ENCODE data around the gene B3GNT4.

The B3GNT4 gene

DNA sequence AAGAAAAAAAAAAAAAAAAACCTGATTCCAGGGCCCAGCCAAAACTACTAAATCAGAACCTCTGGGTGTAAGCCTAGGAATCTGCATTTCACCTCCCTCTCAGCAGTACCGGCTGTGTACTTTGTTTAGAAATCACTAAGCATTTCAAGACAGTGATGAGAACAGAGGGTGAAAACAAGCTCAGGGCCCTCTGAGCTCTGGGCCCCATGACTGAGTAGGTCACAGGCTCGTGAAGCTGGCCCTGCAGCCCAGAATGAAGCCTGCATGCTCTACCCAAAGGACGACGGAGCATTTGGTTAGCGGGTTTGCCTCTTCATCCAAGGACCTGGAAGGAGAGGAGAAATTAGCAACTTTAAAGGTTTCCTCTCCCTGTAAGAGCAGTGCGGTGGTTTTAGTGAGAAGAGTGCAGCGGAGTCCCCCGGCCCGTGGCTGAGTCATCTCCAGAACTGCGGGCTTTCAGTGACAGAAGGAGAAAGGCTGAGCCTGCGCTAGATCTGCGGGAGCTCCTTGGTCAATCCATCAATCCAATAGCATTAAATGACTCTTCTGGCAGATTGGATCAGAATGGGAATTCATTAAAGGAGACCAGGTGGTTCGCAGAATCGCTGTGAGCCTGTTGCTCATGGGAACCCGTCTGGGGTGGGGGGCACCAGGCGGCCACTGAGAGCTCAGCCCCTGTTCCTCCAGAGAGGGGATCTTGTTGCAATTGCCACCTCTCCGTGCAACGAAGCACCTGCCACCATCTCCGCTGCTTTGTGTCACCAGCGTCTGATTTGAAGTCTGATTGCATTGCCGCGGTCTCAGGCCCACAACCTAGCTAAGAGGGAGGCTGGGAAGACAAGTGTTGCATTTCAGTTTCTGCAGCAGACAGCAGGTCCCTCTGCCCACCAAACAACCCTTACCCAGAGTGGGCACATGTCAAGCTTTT is 36.8 kb upstream of the B3GNT4 start:
- TF ChIP-seq, protein P1, sequence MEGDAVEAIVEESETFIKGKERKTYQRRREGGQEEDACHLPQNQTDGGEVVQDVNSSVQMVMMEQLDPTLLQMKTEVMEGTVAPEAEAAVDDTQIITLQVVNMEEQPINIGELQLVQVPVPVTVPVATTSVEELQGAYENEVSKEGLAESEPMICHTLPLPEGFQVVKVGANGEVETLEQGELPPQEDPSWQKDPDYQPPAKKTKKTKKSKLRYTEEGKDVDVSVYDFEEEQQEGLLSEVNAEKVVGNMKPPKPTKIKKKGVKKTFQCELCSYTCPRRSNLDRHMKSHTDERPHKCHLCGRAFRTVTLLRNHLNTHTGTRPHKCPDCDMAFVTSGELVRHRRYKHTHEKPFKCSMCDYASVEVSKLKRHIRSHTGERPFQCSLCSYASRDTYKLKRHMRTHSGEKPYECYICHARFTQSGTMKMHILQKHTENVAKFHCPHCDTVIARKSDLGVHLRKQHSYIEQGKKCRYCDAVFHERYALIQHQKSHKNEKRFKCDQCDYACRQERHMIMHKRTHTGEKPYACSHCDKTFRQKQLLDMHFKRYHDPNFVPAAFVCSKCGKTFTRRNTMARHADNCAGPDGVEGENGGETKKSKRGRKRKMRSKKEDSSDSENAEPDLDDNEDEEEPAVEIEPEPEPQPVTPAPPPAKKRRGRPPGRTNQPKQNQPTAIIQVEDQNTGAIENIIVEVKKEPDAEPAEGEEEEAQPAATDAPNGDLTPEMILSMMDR (IDR thresholded peaks at IDR 0.05; ENCODE audit: insufficient read depth, low read length): no peak
- TF ChIP-seq GABPA (IDR thresholded peaks at IDR 0.05; ENCODE audit: low read depth) (no peak), POLR2AphosphoS5 (IDR thresholded peaks at IDR 0.05; ENCODE audit: low read depth) (no peak), SPI1 (IDR thresholded peaks at IDR 0.05; ENCODE audit: borderline replicate concordance, low read depth) (no peak)
- TF ChIP-seq, protein P2, sequence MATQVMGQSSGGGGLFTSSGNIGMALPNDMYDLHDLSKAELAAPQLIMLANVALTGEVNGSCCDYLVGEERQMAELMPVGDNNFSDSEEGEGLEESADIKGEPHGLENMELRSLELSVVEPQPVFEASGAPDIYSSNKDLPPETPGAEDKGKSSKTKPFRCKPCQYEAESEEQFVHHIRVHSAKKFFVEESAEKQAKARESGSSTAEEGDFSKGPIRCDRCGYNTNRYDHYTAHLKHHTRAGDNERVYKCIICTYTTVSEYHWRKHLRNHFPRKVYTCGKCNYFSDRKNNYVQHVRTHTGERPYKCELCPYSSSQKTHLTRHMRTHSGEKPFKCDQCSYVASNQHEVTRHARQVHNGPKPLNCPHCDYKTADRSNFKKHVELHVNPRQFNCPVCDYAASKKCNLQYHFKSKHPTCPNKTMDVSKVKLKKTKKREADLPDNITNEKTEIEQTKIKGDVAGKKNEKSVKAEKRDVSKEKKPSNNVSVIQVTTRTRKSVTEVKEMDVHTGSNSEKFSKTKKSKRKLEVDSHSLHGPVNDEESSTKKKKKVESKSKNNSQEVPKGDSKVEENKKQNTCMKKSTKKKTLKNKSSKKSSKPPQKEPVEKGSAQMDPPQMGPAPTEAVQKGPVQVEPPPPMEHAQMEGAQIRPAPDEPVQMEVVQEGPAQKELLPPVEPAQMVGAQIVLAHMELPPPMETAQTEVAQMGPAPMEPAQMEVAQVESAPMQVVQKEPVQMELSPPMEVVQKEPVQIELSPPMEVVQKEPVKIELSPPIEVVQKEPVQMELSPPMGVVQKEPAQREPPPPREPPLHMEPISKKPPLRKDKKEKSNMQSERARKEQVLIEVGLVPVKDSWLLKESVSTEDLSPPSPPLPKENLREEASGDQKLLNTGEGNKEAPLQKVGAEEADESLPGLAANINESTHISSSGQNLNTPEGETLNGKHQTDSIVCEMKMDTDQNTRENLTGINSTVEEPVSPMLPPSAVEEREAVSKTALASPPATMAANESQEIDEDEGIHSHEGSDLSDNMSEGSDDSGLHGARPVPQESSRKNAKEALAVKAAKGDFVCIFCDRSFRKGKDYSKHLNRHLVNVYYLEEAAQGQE (IDR thresholded peaks at IDR 0.05; ENCODE audit: insufficient replicate concordance, low read depth): no peak
- no peaks in the 10 kb centered on the region for H3K27me3 ChIP-seq (ENCODE audit: insufficient read depth, poor library complexity, severe bottlenecking)
- no peak overlapping the region for H3K27ac ChIP-seq (replicated peaks)
- no peak for DNase-seq (ENCODE audit: low read depth in 1 of 2, low spot score in 1 of 2)
- no peak overlapping the region for H3K4me3 ChIP-seq (replicated peaks; ENCODE audit: insufficient read depth, low read length)

DNA sequence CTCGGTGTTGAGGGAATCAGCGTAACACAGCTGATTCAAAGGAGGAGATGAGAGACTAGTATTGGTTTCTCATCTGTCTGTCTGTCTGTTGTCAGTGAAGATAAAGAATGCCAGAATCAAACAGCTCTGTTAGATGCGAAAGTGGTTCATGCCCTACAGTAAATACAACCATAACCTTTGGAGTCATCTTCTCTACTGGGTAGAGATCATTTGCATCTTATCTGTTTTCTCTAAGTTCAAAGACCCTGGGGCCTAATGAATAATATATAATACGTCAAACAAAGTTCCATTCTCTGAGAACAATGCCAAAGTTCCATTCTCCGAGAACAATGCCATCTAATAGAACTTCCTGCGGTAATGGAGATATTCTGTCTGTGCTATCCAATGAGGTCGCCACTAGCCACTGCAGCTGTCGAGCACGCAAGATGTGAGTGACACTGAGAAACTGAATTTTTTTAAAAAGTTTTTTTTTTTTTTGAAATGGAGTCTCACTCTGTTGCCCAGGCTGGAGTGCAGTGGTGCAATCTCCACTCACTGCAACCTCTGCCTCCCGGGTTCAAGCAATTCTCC is 36.1 kb upstream of the B3GNT4 start:
- H3K4me3 ChIP-seq (replicated peaks; ENCODE audit: insufficient read depth, low read length): no peak overlapping the region
- no peak for DNase-seq (ENCODE audit: low read depth in 1 of 2, low spot score in 1 of 2)
- TF ChIP-seq, protein P2 (IDR thresholded peaks at IDR 0.05; ENCODE audit: insufficient replicate concordance, low read depth): no peak
- TF ChIP-seq POLR2AphosphoS5 (IDR thresholded peaks at IDR 0.05; ENCODE audit: low read depth): no peak
- no peak for TF ChIP-seq GABPA (IDR thresholded peaks at IDR 0.05; ENCODE audit: low read depth)
- TF ChIP-seq SPI1 (IDR thresholded peaks at IDR 0.05; ENCODE audit: borderline replicate concordance, low read depth): no peak
- TF ChIP-seq, protein P1 (IDR thresholded peaks at IDR 0.05; ENCODE audit: insufficient read depth, low read length): no peak

DNA sequence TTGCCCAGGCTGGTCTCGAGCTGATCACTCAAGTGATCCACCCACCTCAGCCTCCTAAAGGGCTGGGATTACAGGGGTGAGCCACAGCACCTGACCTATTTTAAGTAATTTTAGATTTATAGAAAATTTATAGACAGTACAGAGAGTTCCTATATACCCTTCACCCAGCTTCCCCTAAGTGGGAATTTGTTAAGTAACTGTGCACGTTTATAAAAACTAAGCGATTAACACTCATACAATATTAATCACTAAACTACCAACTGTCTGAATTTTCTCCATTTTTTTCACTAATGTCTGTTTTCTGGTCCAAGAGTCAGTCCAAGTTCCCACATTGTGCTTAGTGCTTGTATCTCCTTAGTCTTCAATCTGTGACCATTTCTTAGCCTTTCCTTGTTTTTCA is 35.0 kb upstream of the B3GNT4 start:
- Histone ChIP-seq H3K27me3 (ENCODE audit: insufficient read depth, poor library complexity, severe bottlenecking) (no peaks in the 10 kb centered on the region), H3K4me3 (replicated peaks; ENCODE audit: insufficient read depth, low read length) (no peak overlapping the region), H3K27ac (replicated peaks) (no peak overlapping the region)
- DNase-seq (ENCODE audit: low read depth in 1 of 2, low spot score in 1 of 2): no peak
- TF ChIP-seq POLR2AphosphoS5 (IDR thresholded peaks at IDR 0.05; ENCODE audit: low read depth) (no peak), GABPA (IDR thresholded peaks at IDR 0.05; ENCODE audit: low read depth) (no peak), SPI1 (IDR thresholded peaks at IDR 0.05; ENCODE audit: borderline replicate concordance, low read depth) (no peak)
- TF ChIP-seq, protein P2 (IDR thresholded peaks at IDR 0.05; ENCODE audit: insufficient replicate concordance, low read depth): no peak
- TF ChIP-seq, protein P1 (IDR thresholded peaks at IDR 0.05; ENCODE audit: insufficient read depth, low read length): no peak

More for the DNA sequence above, 36.1 kb upstream of the B3GNT4 start:
- no peak overlapping the region for H3K27ac ChIP-seq (replicated peaks)
- H3K27me3 ChIP-seq (ENCODE audit: insufficient read depth, poor library complexity, severe bottlenecking): no peaks in the 10 kb centered on the region
